ENCODE measurements around the gene SIPA1L2. TPM values are rescaled to one million over a fixed set of nuclear protein-coding genes. Genes with fewer than 3 reads are reported as not detected.
"Not testable (repeated sequence)": the region's sequence is repeated elsewhere in the genome, so short reads cannot be mapped to it uniquely, and the experiment has no call there.

Gene SIPA1L2
- total RNA-seq, 1 donor from 2014 or later: 48.9 TPM

- H3K36me3 ChIP-seq: no peaks in the 10 kb centered on the region
- DNase-seq (ENCODE audit: extremely low spot score in 2 of 2): no peak
- H3K27ac ChIP-seq: no peak overlapping the region
- H3K4me3 ChIP-seq: no peak overlapping the region
- no peaks in the 10 kb centered on the region for H3K9me3 ChIP-seq
- TF ChIP-seq POLR2A (IDR thresholded peaks at IDR 0.05): no peak
- intact Hi-C loops (cut with DNase I): no loop called here
- no peaks in the 10 kb centered on the region for H3K27me3 ChIP-seq
- peaks cover 15% of the 10 kb centered on the region for H3K4me1 ChIP-seq
Observed at GRCh38 chr1:232611834-232612233, 18.1 kb downstream of the SIPA1L2 start.

- H3K4me1 ChIP-seq: peaks cover 15% of the 10 kb centered on the region
- intact Hi-C loops (cut with DNase I); H3K4me3 ChIP-seq; H3K27me3 ChIP-seq; H3K27ac ChIP-seq; H3K9me3 ChIP-seq; H3K36me3 ChIP-seq: not testable (repeated sequence)
- DNase-seq (ENCODE audit: extremely low spot score in 2 of 2): peak in 1 of 2 donors; percentile 29
Observed at GRCh38 chr1:232610902-232611745, 18.8 kb downstream of the SIPA1L2 start.

- TF ChIP-seq POLR2AphosphoS5 (IDR thresholded peaks at IDR 0.05; ENCODE audit: insufficient read depth in 1 of 2, low read depth in 1 of 2) (no peak), POLR2A (IDR thresholded peaks at IDR 0.05) (no peak), CTCF (IDR thresholded peaks at IDR 0.05) (no peak)
Observed at GRCh38 chr1:232610192-232610901, 19.6 kb downstream of the SIPA1L2 start.

GRCh38 chr1:232608427-232608826 lies 21.5 kb downstream of the SIPA1L2 start:
- TF ChIP-seq POLR2A (IDR thresholded peaks at IDR 0.05): no peak
- TF ChIP-seq CTCF (IDR thresholded peaks at IDR 0.05): no peak
- no peak for TF ChIP-seq POLR2AphosphoS5 (IDR thresholded peaks at IDR 0.05; ENCODE audit: insufficient read depth in 1 of 2, low read depth in 1 of 2)
- Histone ChIP-seq H3K27ac (no peak overlapping the region), H3K9me3 (no peaks in the 10 kb centered on the region), H3K27me3 (no peaks in the 10 kb centered on the region), H3K36me3 (no peaks in the 10 kb centered on the region), H3K4me1 (peaks cover 5% of the 10 kb centered on the region), H3K4me3 (no peak overlapping the region)
- intact Hi-C loops (cut with DNase I): no loop called here
- no peak for DNase-seq (ENCODE audit: extremely low spot score in 2 of 2)

More at GRCh38 chr1:232610192-232610901, 19.6 kb downstream of the SIPA1L2 start:
- intact Hi-C loops (cut with DNase I): no loop called here
- Histone ChIP-seq H3K9me3 (no peaks in the 10 kb centered on the region), H3K4me3 (no peak overlapping the region), H3K27me3 (no peaks in the 10 kb centered on the region), H3K36me3 (no peaks in the 10 kb centered on the region), H3K27ac (no peak overlapping the region), H3K4me1 (peaks cover 15% of the 10 kb centered on the region)
- no peak for DNase-seq (ENCODE audit: extremely low spot score in 2 of 2)

- peaks cover 17% of the 10 kb centered on the region for H3K4me1 ChIP-seq
- TF ChIP-seq CTCF (IDR thresholded peaks at IDR 0.05): no peak
- TF ChIP-seq POLR2A (IDR thresholded peaks at IDR 0.05): no peak
- TF ChIP-seq POLR2AphosphoS5 (IDR thresholded peaks at IDR 0.05; ENCODE audit: insufficient read depth in 1 of 2, low read depth in 1 of 2): no peak
- no peaks in the 10 kb centered on the region for H3K36me3 ChIP-seq
- H3K27me3 ChIP-seq: no peaks in the 10 kb centered on the region
- no peak overlapping the region for H3K4me3 ChIP-seq
- H3K9me3 ChIP-seq: no peaks in the 10 kb centered on the region
- intact Hi-C loops (cut with DNase I): no loop called here
- no peak overlapping the region for H3K27ac ChIP-seq
- DNase-seq (ENCODE audit: extremely low spot score in 2 of 2): no peak
Observed at GRCh38 chr1:232602622-232603021, 27.3 kb downstream of the SIPA1L2 start.

Measured in vagina (tissue), 2 donors.